ENCODE data around the gene GPR108.

GPR108 gene

DNA sequence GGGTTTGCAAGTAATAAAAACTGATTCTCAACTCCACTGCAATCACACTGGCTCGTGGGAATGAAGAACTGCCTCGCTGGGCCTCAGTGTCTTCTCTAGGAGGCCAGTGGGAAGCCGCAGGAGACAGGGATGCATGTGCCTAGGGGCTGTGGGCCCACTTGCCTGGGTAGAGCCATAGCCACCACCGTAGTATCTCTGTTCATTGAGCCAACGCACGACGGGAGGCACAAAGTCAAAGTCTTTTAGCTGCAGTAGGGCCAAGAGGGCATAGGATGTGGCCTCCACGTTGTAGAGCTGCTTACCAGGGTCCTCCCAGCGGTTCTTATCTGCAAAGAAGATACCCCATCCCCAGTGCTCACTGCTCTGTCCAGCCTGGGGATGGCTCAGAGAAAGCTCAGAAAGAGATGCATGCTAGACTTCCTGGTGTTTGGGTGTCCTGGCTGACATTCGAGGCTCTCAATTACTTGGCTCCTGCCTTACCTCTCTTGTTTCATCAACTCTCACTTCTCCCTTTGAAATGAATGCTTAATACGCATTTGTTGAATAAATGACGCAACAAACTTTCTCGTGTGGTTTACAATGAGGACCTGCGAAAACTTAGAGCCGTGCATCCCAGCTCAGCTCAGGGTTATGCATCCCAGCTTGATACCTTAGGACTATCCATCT, 51.3 kb downstream of the GPR108 start:
- no peaks in the 10 kb centered on the region for H3K36me3 ChIP-seq (ENCODE audit: insufficient read depth, low read length)
- H3K9me3 ChIP-seq (ENCODE audit: control insufficient read depth, insufficient read depth, low read length) = no peaks in the 10 kb centered on the region
- no peak overlapping the region for H3K9ac ChIP-seq (ENCODE audit: low read depth, low read length)
- no peaks in the 10 kb centered on the region for H3K4me1 ChIP-seq (ENCODE audit: insufficient read depth, low read length)

DNA sequence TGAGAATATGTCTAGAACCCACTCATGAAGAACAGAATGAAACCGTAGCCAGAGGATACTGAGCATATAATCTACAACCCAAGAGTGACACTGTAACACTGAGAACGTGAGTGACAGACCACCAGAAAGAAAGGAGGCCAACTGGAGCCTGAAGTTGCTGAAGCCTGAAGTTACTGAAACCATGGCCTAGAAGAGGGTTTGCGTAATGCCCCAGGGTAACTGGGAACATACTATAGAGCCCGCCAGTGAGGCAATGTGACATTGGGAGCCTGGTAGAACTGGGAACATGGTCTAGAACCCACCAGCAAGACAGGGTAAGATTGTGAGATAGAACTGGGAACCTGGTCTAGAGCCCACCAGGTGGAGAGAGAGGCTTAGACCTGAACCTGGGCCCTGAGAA, 51.9 kb downstream of the GPR108 start:
- Histone ChIP-seq H3K4me1 (ENCODE audit: insufficient read depth, low read length) (no peaks in the 10 kb centered on the region), H3K9me3 (ENCODE audit: control insufficient read depth, insufficient read depth, low read length) (no peaks in the 10 kb centered on the region), H3K36me3 (ENCODE audit: insufficient read depth, low read length) (no peaks in the 10 kb centered on the region), H3K9ac (ENCODE audit: low read depth, low read length) (no peak overlapping the region)

DNA sequence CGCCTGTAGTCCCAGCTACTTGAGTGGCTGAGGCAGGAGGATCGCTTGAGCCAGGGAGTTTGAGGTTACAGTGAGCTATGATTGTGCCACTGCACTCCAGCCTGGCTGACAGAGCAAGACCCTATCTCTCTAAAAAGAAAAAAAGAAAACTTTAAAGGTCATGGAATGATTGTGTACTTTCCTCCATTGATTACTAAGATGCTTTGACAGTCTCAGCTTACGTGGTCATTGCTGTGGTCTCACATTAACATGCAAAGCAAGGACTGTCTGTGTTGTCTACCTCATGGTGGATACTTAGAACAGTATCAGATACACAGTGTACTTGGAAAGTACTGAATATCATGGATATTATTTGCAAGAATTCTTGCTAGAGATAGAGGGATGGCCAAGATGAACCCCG, 53.4 kb downstream of the GPR108 start:
- no peaks in the 10 kb centered on the region for H3K9me3 ChIP-seq (ENCODE audit: control insufficient read depth, insufficient read depth, low read length)
- H3K4me1 ChIP-seq (ENCODE audit: insufficient read depth, low read length) = no peaks in the 10 kb centered on the region
- H3K36me3 ChIP-seq (ENCODE audit: insufficient read depth, low read length) = no peaks in the 10 kb centered on the region
- no peak overlapping the region for H3K9ac ChIP-seq (ENCODE audit: low read depth, low read length)

DNA sequence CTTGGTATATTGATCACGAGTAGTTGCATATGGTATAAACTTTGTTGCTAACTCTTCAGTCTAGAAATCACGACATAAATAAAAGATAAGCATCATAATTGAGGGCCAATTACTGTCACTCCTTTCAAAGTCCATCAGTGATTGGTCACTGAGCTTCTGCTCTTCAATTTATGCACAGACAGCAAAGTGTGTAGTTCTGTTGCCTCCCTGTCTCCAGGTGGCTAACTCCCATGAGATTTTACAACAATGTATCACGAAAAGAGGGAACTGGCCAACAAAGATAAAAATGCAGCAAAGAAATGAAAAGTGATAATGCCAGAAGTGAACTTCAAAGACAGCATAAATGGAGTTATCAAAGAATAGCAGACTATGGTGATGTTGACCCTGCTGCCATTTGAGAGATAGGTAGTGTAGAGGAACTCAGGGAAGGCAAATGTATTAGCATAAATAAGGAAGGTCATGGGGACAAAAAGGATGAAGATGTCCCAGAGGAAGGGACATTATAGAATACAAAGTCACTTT, 54.7 kb downstream of the GPR108 start:
- H3K36me3 ChIP-seq (ENCODE audit: insufficient read depth, low read length) = no peaks in the 10 kb centered on the region
- no peak overlapping the region for H3K9ac ChIP-seq (ENCODE audit: low read depth, low read length)
- no peaks in the 10 kb centered on the region for H3K9me3 ChIP-seq (ENCODE audit: control insufficient read depth, insufficient read depth, low read length)
- H3K4me1 ChIP-seq (ENCODE audit: insufficient read depth, low read length) = no peaks in the 10 kb centered on the region

DNA sequence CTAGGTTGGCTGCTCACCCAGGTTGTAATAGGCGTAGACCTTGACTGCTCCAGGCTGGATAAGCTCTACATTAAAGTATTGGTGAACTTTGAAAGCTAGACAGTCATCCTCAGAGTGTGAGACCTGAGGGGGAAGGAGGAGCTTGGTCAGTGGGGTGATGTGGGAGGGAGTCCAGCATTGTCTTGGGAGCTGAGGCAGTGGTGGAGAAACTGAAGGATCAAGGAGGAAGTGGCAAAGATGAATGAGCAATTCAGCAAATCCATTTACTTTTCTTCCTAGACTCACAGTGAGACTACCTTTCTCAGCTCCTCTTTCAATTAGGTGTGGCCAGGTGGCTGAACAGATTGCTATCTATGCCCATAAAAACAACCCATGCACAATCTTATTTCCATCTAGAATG, 57.2 kb downstream of the GPR108 start:
- Histone ChIP-seq H3K9me3 (ENCODE audit: control insufficient read depth, insufficient read depth, low read length) (no peaks in the 10 kb centered on the region), H3K4me1 (ENCODE audit: insufficient read depth, low read length) (peaks cover 2% of the 10 kb centered on the region; the same call in 1 of the 2 replicates), H3K36me3 (ENCODE audit: insufficient read depth, low read length) (no peaks in the 10 kb centered on the region), H3K9ac (ENCODE audit: low read depth, low read length) (no peak overlapping the region)

All from ES-I3 (cell line).